Measurements from ENCODE around the gene LNX1.

GRCh38 chr4:53548662-53549061 is 42.6 kb downstream of the LNX1 start:
- TF ChIP-seq POLR2AphosphoS5 (IDR thresholded peaks at IDR 0.05), result no peak
- TF ChIP-seq CTCF (IDR thresholded peaks at IDR 0.05), result no peak
- no peak for TF ChIP-seq POLR2A (IDR thresholded peaks at IDR 0.05)

Measured in suprapubic skin (tissue), 4 donors.